Immature natural killer cell (primary cell): ENCODE data around the gene ZBTB44. TPM values are rescaled to one million over a fixed set of nuclear protein-coding genes. Genes with fewer than 3 reads are reported as not detected.

Experiments
- polyA plus RNA-seq, 3 donors: library from polyadenylated mRNA; unstranded; fragments of 300-500 nt; fragmentation: Illumina TruSeq; gene quantifications; one replicate each; pipeline ENCODE4 v1.2.3, GENCODE V29; 2021

ZBTB44 gene
- polyA plus RNA-seq, 3 donors from 2014 or later, result 10.4 to 14.0 (median 10.7) TPM

Other genes starting within 250 kb of the ZBTB44 start
- 100 to 1,000 TPM in 1 of 3 donors, 10 to 100 TPM in 2; 69.4 to 125 (median 75.8) TPM for gene APLP2, start 245.0 kb downstream of the ZBTB44 start, polyA plus RNA-seq
- 1 to 10 TPM in 2 of 3 donors, under 1 TPM in 1; 0.54 to 3.6 (median 2.8) TPM for gene ST14, start 155.1 kb downstream of the ZBTB44 start, polyA plus RNA-seq
- gene ADAMTS8, start 113.7 kb upstream of the ZBTB44 start, polyA plus RNA-seq, result under 1 TPM in 1 of 3 donors, not detected in 2; 0.18 TPM
- not detected for gene ADAMTS15, start 133.7 kb upstream of the ZBTB44 start, polyA plus RNA-seq